GM21526 (cell line): Measurements from ENCODE around the gene ASXL3.

Experiments used
- ATAC-seq: cut with Tn5 transposase; IDR thresholded peaks from one replicate; pipeline ENCODE4 v1.9.1; 2021; ENCODE audit warnings: moderate library complexity; ENCODE audit not compliant: unreplicated experiment, low FRiP score

Gene ASXL3

GRCh38 chr18:33710269-33710668 is 132.2 kb downstream of the ASXL3 start:
- ATAC-seq: no peak

- no peak for ATAC-seq
Observed at GRCh38 chr18:33711514-33711913, 133.5 kb downstream of the ASXL3 start.

GRCh38 chr18:33712719-33713118 is 134.7 kb downstream of the ASXL3 start:
- no peak for ATAC-seq

GRCh38 chr18:33716061-33716683 is 138.2 kb downstream of the ASXL3 start:
- ATAC-seq: no peak

- ATAC-seq: no peak
Observed at GRCh38 chr18:33717339-33717738, 139.3 kb downstream of the ASXL3 start.

- ATAC-seq: no peak
Observed at GRCh38 chr18:33720133-33720532, 142.1 kb downstream of the ASXL3 start.

GRCh38 chr18:33729556-33729955 is 151.5 kb downstream of the ASXL3 start:
- no peak for ATAC-seq

GRCh38 chr18:33733376-33733775 is 155.4 kb downstream of the ASXL3 start:
- ATAC-seq: no peak

- no peak for ATAC-seq
Observed at GRCh38 chr18:33735428-33735827, 157.4 kb downstream of the ASXL3 start.

- ATAC-seq: no peak
Observed at GRCh38 chr18:33741760-33742159, 163.7 kb downstream of the ASXL3 start.

GRCh38 chr18:33744032-33744697 is 166.1 kb downstream of the ASXL3 start:
- no peak for ATAC-seq

- ATAC-seq: no peak
Observed at GRCh38 chr18:33745151-33745795, 167.3 kb downstream of the ASXL3 start.

GRCh38 chr18:33745871-33746545 is 168.0 kb downstream of the ASXL3 start:
- ATAC-seq: no peak

GRCh38 chr18:33749834-33750233 is 171.8 kb downstream of the ASXL3 start:
- no peak for ATAC-seq

- no peak for ATAC-seq
Observed at GRCh38 chr18:33750366-33750765, 172.3 kb downstream of the ASXL3 start.

GRCh38 chr18:33751613-33752221 is 173.7 kb downstream of the ASXL3 start:
- no peak for ATAC-seq

GRCh38 chr18:33755391-33755790 is 177.4 kb downstream of the ASXL3 start:
- no peak for ATAC-seq

GRCh38 chr18:33755931-33756560 is 178.0 kb downstream of the ASXL3 start:
- ATAC-seq: no peak

GRCh38 chr18:33757037-33757436 is 179.0 kb downstream of the ASXL3 start:
- no peak for ATAC-seq

- no peak for ATAC-seq
Observed at GRCh38 chr18:33761363-33761762, 183.3 kb downstream of the ASXL3 start.
